H9 (cell line): ENCODE data around the gene ASCC1. TPM values are rescaled to one million over a fixed set of nuclear protein-coding genes. Genes with fewer than 3 reads are reported as not detected.

Experiments
- DNase-seq: peaks from one replicate; pipeline ENCODE4 v3.0.0-alpha.2; 2017
- H2AFZ ChIP-seq: one replicate; pipeline ENCODE4 v1.6.1; 2013; ENCODE audit warnings: mild to moderate bottlenecking, low read length, control low read depth, moderate library complexity
- H2AK5ac ChIP-seq: 2 replicates; pipeline ENCODE4 v1.6.1; 2013; ENCODE audit warnings: low read length, control low read depth, mixed read lengths; ENCODE audit not compliant: insufficient read length
- H2BK120ac ChIP-seq: one replicate; pipeline ENCODE4 v1.6.1; 2013; ENCODE audit warnings: low read depth, mild to moderate bottlenecking, low read length, control low read depth, inconsistent platforms; ENCODE audit not compliant: poor library complexity, severe bottlenecking
- H2BK12ac ChIP-seq: 2 replicates; pipeline ENCODE4 v1.6.1; 2013; ENCODE audit warnings: low read length, control low read depth, mixed read lengths, low read depth; ENCODE audit not compliant: insufficient read length
- H2BK15ac ChIP-seq: 2 replicates; pipeline ENCODE4 v1.6.1; 2013; ENCODE audit warnings: low read depth, low read length, control low read depth
- H2BK20ac ChIP-seq: one replicate; pipeline ENCODE4 v1.6.1; 2013; ENCODE audit warnings: low read depth, mild to moderate bottlenecking, low read length, control low read depth, inconsistent platforms; ENCODE audit not compliant: poor library complexity, severe bottlenecking
- H2BK5ac ChIP-seq: 2 replicates; pipeline ENCODE4 v1.6.1; 2013; ENCODE audit warnings: low read length, control low read depth, mixed read lengths; ENCODE audit not compliant: insufficient read length
- H3K14ac ChIP-seq: 2 replicates; pipeline ENCODE4 v1.6.1; 2013; ENCODE audit warnings: low read length, control low read depth; ENCODE audit not compliant: insufficient read depth
- H3K18ac ChIP-seq: 2 replicates; pipeline ENCODE4 v1.6.1; 2013; ENCODE audit warnings: low read depth, mild to moderate bottlenecking, mixed read lengths, low read length, control low read depth; ENCODE audit not compliant: insufficient read length
- H3K23ac ChIP-seq: 2 replicates; pipeline ENCODE4 v1.6.1; 2013; ENCODE audit warnings: low read length, control low read depth, mixed read lengths, low read depth; ENCODE audit not compliant: insufficient read length
- H3K23me2 ChIP-seq: 2 replicates; pipeline ENCODE4 v1.6.1; 2013; ENCODE audit warnings: low read depth, mild to moderate bottlenecking, mixed read lengths, low read length, control low read depth; ENCODE audit not compliant: insufficient read length, poor library complexity, severe bottlenecking
- H3K27ac ChIP-seq: 2 replicates; pipeline ENCODE4 v1.5.1; 2013; ENCODE audit warnings: low read length, control low read depth, mixed read lengths, low read depth; ENCODE audit not compliant: insufficient read length
- H3K27me3 ChIP-seq: 2 replicates; pipeline ENCODE4 v1.6.1; 2013; ENCODE audit warnings: low read length, control low read depth, inconsistent platforms; ENCODE audit not compliant: insufficient read depth
- H3K4ac ChIP-seq: 2 replicates; pipeline ENCODE4 v1.6.1; 2013; ENCODE audit warnings: low read depth, mild to moderate bottlenecking, control low read depth, inconsistent platforms, low read length, moderate library complexity
- H3K4me1 ChIP-seq: 2 replicates; pipeline ENCODE4 v1.6.1; 2013; ENCODE audit warnings: low read length, control low read depth, inconsistent platforms; ENCODE audit not compliant: insufficient read depth
- H3K4me2 ChIP-seq: 2 replicates; pipeline ENCODE4 v1.6.1; 2013; ENCODE audit warnings: low read length, control low read depth, mixed read lengths; ENCODE audit not compliant: insufficient read length, insufficient read depth
- H3K56ac ChIP-seq: 2 replicates; pipeline ENCODE4 v1.6.1; 2013; ENCODE audit warnings: low read depth, mild to moderate bottlenecking, mixed read lengths, low read length, control low read depth; ENCODE audit not compliant: insufficient read length
- H3K79me1 ChIP-seq: 2 replicates; pipeline ENCODE4 v1.6.1; 2013; ENCODE audit warnings: low read depth, mild to moderate bottlenecking, moderate library complexity, low read length, control low read depth, inconsistent platforms; ENCODE audit not compliant: insufficient read depth, poor library complexity, severe bottlenecking
- H3K79me2 ChIP-seq: 2 replicates; pipeline ENCODE4 v1.6.1; 2013; ENCODE audit warnings: low read length, control low read depth, inconsistent platforms; ENCODE audit not compliant: insufficient read depth
- H3K9ac ChIP-seq: 2 replicates; pipeline ENCODE4 v1.6.1; 2013; ENCODE audit warnings: low read length, control low read depth, mixed read lengths; ENCODE audit not compliant: insufficient read length; ENCODE audit errors: extremely low read depth
- H3K9me3 ChIP-seq: one replicate; pipeline ENCODE4 v1.6.1; 2013; ENCODE audit warnings: low read depth, low read length, inconsistent platforms; ENCODE audit not compliant: control insufficient read depth
- H3T11ph ChIP-seq: one replicate; pipeline ENCODE4 v1.6.1; 2013; ENCODE audit warnings: mild to moderate bottlenecking, low read length, control low read depth, inconsistent platforms
- H4K20me1 ChIP-seq: one replicate; pipeline ENCODE4 v1.6.1; 2013; ENCODE audit not compliant: control insufficient read depth, insufficient read length, insufficient read depth
- H4K5ac ChIP-seq: 2 replicates; pipeline ENCODE4 v1.6.1; 2013; ENCODE audit warnings: low read depth, mild to moderate bottlenecking, mixed read lengths, low read length, control low read depth; ENCODE audit not compliant: insufficient read length
- H4K8ac ChIP-seq: replicated peaks from 2 replicates; pipeline ENCODE4 v1.6.1; 2013; ENCODE audit warnings: low read length, control low read depth, mixed read lengths, low read depth; ENCODE audit not compliant: insufficient read length
- H4K91ac ChIP-seq: 2 replicates; pipeline ENCODE4 v1.6.1; 2013; ENCODE audit warnings: low read depth, mild to moderate bottlenecking, moderate library complexity, mixed read lengths, low read length, control low read depth; ENCODE audit not compliant: insufficient read length
- H3K27ac Mint-ChIP-seq, 3 experiments: 2 replicates in 2 of 3; 3 replicates in 1 of 3; pipeline ENCODE4 v1.8.0; 2020 to 2021; ENCODE audit warnings: mixed read lengths in 3 of 3, mild to moderate bottlenecking in 1 of 3, moderate library complexity in 1 of 3
- H3K27me3 Mint-ChIP-seq: 2 replicates; pipeline ENCODE4 v1.8.0; 2021; ENCODE audit warnings: low read depth, mild to moderate bottlenecking, moderate library complexity, mixed read lengths
- H3K36me3 Mint-ChIP-seq, 3 experiments: 2 replicates in 2 of 3; 3 replicates in 1 of 3; pipeline ENCODE4 v1.8.0; 2020 to 2021; ENCODE audit warnings: low read depth in 3 of 3, mixed read lengths in 3 of 3; ENCODE audit not compliant: insufficient read depth in 1 of 3
- H3K4me1 Mint-ChIP-seq, 2 experiments: 2 replicates each; pipeline ENCODE4 v1.8.0; 2020; ENCODE audit warnings: mixed read lengths in 2 of 2
- H3K4me3 Mint-ChIP-seq, 2 experiments: 2 replicates in 1 of 2; 3 replicates in 1 of 2; pipeline ENCODE4 v1.8.0; 2020 to 2021; ENCODE audit warnings: mild to moderate bottlenecking in 2 of 2, mixed read lengths in 2 of 2, moderate library complexity in 1 of 2
- H3K9me3 Mint-ChIP-seq, 2 experiments: 2 replicates in 1 of 2; 3 replicates in 1 of 2; pipeline ENCODE4 v1.8.0; 2020; ENCODE audit warnings: mild to moderate bottlenecking in 2 of 2, mixed read lengths in 2 of 2, moderate library complexity in 1 of 2
- WGBS: extraction: QIAGEN DNeasy Blood & Tissue Kit; methylation state at CpG from one replicate; pipeline ENCODE4 v1.1.7; 2013; ENCODE audit warnings: missing lambda C conversion rate, low lambda C conversion rate, mixed read lengths; ENCODE audit not compliant: insufficient read length; ENCODE audit errors: extremely low coverage; 5-methylcytosine and 5-hydroxymethylcytosine counted together
- total RNA-seq: library from RNA; stranded (reverse); gene quantifications from 2 replicates; pipeline ENCODE4 v1.2.1, GENCODE V29; 2021
- TF ChIP-seq, protein P1 (sequence below): fragments of 200-600 bp; sonication (generic); conservative IDR thresholded peaks from 3 replicates; pipeline ENCODE4 v1.8.0; 2021; ENCODE audit warnings: antibody characterized with exemption, mild to moderate bottlenecking

Gene ASCC1
- total RNA-seq, 1 experiment from 2014 or later = 41.2 TPM

DNA sequence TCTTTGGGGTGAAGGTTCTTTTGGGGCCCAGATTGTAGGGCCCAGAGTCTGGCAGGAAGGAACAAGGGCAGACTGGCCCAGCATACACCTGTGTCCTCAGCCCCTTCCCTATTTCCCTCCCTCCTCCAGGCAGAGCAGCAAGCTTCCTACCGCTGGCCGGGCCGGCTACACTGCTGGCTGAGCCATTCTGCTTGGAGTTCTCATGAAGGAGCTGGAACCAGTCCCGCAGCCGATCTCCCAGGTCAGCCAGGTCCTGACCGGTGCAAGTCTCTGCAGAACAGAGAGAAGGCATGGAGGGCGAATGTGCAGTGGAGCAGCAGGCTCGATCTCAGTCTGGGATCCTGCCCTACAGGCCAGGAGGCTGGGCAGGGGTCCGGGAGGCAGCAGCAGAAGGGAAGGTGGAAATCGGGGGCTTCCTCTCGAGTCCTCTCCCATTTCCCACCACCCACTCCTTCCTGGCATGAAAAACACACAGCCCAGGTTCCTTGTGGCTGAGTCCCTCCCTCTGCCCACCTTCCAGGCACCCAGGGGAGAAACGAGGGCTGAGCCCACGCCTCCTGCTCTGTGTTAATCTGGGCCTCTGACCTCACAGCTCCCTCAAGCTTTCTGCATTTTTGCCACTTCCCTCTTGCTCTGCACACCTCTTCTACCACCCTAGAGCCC is 148.5 kb downstream of the ASCC1 start:
- Histone ChIP-seq H3K9ac (no peak overlapping the region), H3K14ac (peak overlapping the region; percentile 42; the same call in 1 of the 2 replicates), H2BK120ac (no peak overlapping the region), H2BK5ac (no peak overlapping the region), H4K8ac (no peak overlapping the region), H3K23me2 (no peaks in the 10 kb centered on the region), H3T11ph (no peak overlapping the region), H3K79me1 (no peaks in the 10 kb centered on the region), H2BK15ac (no peak overlapping the region), H4K5ac (no peak overlapping the region), H2BK12ac (no peak overlapping the region), H3K18ac (no peak overlapping the region), H2BK20ac (no peak overlapping the region), H2AK5ac (no peak overlapping the region), H3K4ac (no peak overlapping the region), H4K91ac (no peak overlapping the region), H3K23ac (no peak overlapping the region), H3K27ac (no peak overlapping the region), H3K27me3 (no peaks in the 10 kb centered on the region), H3K9me3 (no peaks in the 10 kb centered on the region), H3K56ac (no peak overlapping the region), H4K20me1 (no peaks in the 10 kb centered on the region), H3K79me2 (no peaks in the 10 kb centered on the region), H3K4me2 (no peak overlapping the region), H2AFZ (no peak overlapping the region), H3K4me1 (no peaks in the 10 kb centered on the region)
- no CpG with 5 or more reads among the region's 13 CpGs for WGBS
- Mint-ChIP-seq H3K4me3 (no peak overlapping the region), H3K4me1 (peaks cover 6 to 11% of the 10 kb centered on the region in 2 experiments; a peak in 2 of 4 replicates), H3K27ac (no peak overlapping the region), H3K36me3 (no peaks in the 10 kb centered on the region), H3K9me3 (no peaks in the 10 kb centered on the region), H3K27me3 (no peaks in the 10 kb centered on the region)
- TF ChIP-seq, protein P1, sequence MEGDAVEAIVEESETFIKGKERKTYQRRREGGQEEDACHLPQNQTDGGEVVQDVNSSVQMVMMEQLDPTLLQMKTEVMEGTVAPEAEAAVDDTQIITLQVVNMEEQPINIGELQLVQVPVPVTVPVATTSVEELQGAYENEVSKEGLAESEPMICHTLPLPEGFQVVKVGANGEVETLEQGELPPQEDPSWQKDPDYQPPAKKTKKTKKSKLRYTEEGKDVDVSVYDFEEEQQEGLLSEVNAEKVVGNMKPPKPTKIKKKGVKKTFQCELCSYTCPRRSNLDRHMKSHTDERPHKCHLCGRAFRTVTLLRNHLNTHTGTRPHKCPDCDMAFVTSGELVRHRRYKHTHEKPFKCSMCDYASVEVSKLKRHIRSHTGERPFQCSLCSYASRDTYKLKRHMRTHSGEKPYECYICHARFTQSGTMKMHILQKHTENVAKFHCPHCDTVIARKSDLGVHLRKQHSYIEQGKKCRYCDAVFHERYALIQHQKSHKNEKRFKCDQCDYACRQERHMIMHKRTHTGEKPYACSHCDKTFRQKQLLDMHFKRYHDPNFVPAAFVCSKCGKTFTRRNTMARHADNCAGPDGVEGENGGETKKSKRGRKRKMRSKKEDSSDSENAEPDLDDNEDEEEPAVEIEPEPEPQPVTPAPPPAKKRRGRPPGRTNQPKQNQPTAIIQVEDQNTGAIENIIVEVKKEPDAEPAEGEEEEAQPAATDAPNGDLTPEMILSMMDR = no peak
- DNase-seq = no peak
